Neural progenitor cell (in vitro differentiated cells): ENCODE data around the gene FAM98C. TPM values are rescaled to one million over a fixed set of nuclear protein-coding genes. Genes with fewer than 3 reads are reported as not detected.

Source experiments
- DNase-seq: peaks from one replicate; pipeline ENCODE4 v3.0.0-alpha.2; 2016; ENCODE audit warnings: low spot score
- H2AFZ ChIP-seq: fragments of 200-600 bp; sonication (generic); replicated peaks from 2 replicates; pipeline ENCODE4 v1.6.1; 2016; ENCODE audit warnings: antibody characterized with exemption
- H3F3A ChIP-seq: fragments of 200-600 bp; sonication (generic); 2 replicates; pipeline ENCODE4 v1.6.1; 2016; ENCODE audit warnings: antibody characterized with exemption, low read depth
- H3K27ac ChIP-seq: fragments of 200-600 bp; sonication (generic); 2 replicates; pipeline ENCODE4 v1.5.1; 2016; ENCODE audit warnings: mild to moderate bottlenecking
- H3K27me3 ChIP-seq: fragments of 200-600 bp; sonication (generic); 2 replicates; pipeline ENCODE4 v1.6.1; 2016; ENCODE audit warnings: mild to moderate bottlenecking, moderate library complexity
- H3K36me3 ChIP-seq: fragments of 200-600 bp; sonication (generic); 2 replicates; pipeline ENCODE4 v1.5.1; 2016
- H3K4me1 ChIP-seq: fragments of 200-600 bp; sonication (generic); 2 replicates; pipeline ENCODE4 v1.6.1; 2016; ENCODE audit warnings: mixed run types
- H3K4me2 ChIP-seq: fragments of 200-600 bp; sonication (generic); 2 replicates; pipeline ENCODE4 v1.6.1; 2016
- H3K4me3 ChIP-seq: fragments of 200-600 bp; sonication (generic); 2 replicates; pipeline ENCODE4 v1.5.1; 2016
- H3K79me2 ChIP-seq: fragments of 200-600 bp; sonication (generic); 2 replicates; pipeline ENCODE4 v1.6.1; 2016; ENCODE audit warnings: low read depth
- H3K9ac ChIP-seq: fragments of 200-600 bp; sonication (generic); 2 replicates; pipeline ENCODE4 v1.6.1; 2016
- H3K9me3 ChIP-seq: fragments of 200-600 bp; sonication (generic); 2 replicates; pipeline ENCODE4 v1.5.1; 2016; ENCODE audit warnings: low read depth
- H4K20me1 ChIP-seq: fragments of 200-600 bp; sonication (generic); 2 replicates; pipeline ENCODE4 v1.6.1; 2016; ENCODE audit warnings: low read depth
- H3K27ac Mint-ChIP-seq: 3 replicates; pipeline ENCODE4 v1.8.0; 2021; ENCODE audit warnings: mixed read lengths
- H3K27me3 Mint-ChIP-seq: 2 replicates; pipeline ENCODE4 v1.8.0; 2022; ENCODE audit warnings: low read depth, mild to moderate bottlenecking, inconsistent platforms, moderate library complexity, mixed read lengths; ENCODE audit not compliant: insufficient read depth
- H3K36me3 Mint-ChIP-seq: 3 replicates; pipeline ENCODE4 v1.8.0; 2021; ENCODE audit warnings: mixed read lengths
- H3K4me1 Mint-ChIP-seq: 3 replicates; pipeline ENCODE4 v1.8.0; 2021; ENCODE audit warnings: mixed read lengths
- H3K4me3 Mint-ChIP-seq: 3 replicates; pipeline ENCODE4 v1.8.0; 2021; ENCODE audit warnings: mild to moderate bottlenecking, moderate library complexity, mixed read lengths
- H3K9me3 Mint-ChIP-seq: 3 replicates; pipeline ENCODE4 v1.8.0; 2020; ENCODE audit warnings: mixed read lengths
- CTCF ChIP-seq: fragments of 200-600 bp; sonication (generic); IDR thresholded peaks from 2 replicates; pipeline ENCODE4 v1.5.1; 2017; ENCODE audit warnings: antibody characterized with exemption, mild to moderate bottlenecking
- EZH2 ChIP-seq: fragments of 200-600 bp; sonication (generic); IDR thresholded peaks from 2 replicates; pipeline ENCODE4 v1.6.1; 2017; ENCODE audit warnings: antibody characterized with exemption, mild to moderate bottlenecking, moderate library complexity
- EZH2phosphoT487 ChIP-seq: fragments of 200-600 bp; sonication (generic); IDR thresholded peaks from 2 replicates; pipeline ENCODE4 v1.6.1; 2017; ENCODE audit warnings: antibody characterized with exemption
- total RNA-seq: library from RNA; depleted of rRNA; stranded (reverse); fragments of >200 nt; gene quantifications from 2 replicates; pipeline ENCODE4 v1.2.3, GENCODE V29; 2015; ENCODE audit warnings: low replicate concordance

The FAM98C gene
- total RNA-seq, 1 donor from 2014 or later, result 3.5 TPM

- peaks cover 24% of the 10 kb centered on the region for H3K27me3 ChIP-seq
- Mint-ChIP-seq H3K4me3 (no peak overlapping the region), H3K27ac (no peak overlapping the region)
Measured at GRCh38 chr19:38421856-38422255, 19.0 kb downstream of the FAM98C start.

DNA sequence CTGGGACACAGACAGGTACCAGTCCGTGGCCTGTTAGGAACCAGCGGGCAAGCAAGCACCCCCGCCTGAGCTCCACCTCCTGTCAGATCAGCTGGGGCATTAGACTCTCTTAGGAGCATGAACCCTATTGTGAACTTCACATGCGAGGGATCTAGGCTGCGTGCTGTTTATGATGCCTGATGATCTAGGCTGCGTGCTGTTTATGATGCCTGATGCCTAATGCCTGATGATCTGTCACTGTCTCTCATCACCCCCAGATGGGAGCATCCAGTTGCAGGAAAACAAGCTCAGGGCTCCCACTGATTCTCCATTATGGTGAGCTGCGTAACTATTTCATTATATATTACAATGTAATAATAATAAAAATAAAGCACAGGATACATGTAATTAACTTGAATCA is 19.5 kb downstream of the FAM98C start:
- Histone ChIP-seq H3K9me3 (no peaks in the 10 kb centered on the region), H2AFZ (no peak overlapping the region), H3K79me2 (no peaks in the 10 kb centered on the region), H3K27ac (no peak overlapping the region), H3K4me2 (no peak overlapping the region), H4K20me1 (no peaks in the 10 kb centered on the region), H3K27me3 (peaks cover 24% of the 10 kb centered on the region), H3K4me1 (peaks cover 10% of the 10 kb centered on the region), H3K36me3 (no peaks in the 10 kb centered on the region), H3K4me3 (no peak overlapping the region), H3K9ac (no peak overlapping the region), H3F3A (peaks cover 6% of the 10 kb centered on the region)
- Mint-ChIP-seq H3K4me3 (no peak overlapping the region), H3K27me3 (peaks cover 23% of the 10 kb centered on the region), H3K27ac (no peak overlapping the region), H3K9me3 (no peaks in the 10 kb centered on the region), H3K4me1 (peaks cover 13% of the 10 kb centered on the region), H3K36me3 (no peaks in the 10 kb centered on the region)
- no peak for DNase-seq
- no peak for TF ChIP-seq CTCF

More at GRCh38 chr19:38421856-38422255, 19.0 kb downstream of the FAM98C start:
- Mint-ChIP-seq H3K36me3 (no peaks in the 10 kb centered on the region), H3K27me3 (peaks cover 26% of the 10 kb centered on the region), H3K9me3 (no peaks in the 10 kb centered on the region), H3K4me1 (peaks cover 18% of the 10 kb centered on the region)
- Histone ChIP-seq H3K36me3 (no peaks in the 10 kb centered on the region), H4K20me1 (no peaks in the 10 kb centered on the region), H3K9me3 (no peaks in the 10 kb centered on the region), H3K79me2 (no peaks in the 10 kb centered on the region), H3K4me2 (no peak overlapping the region), H3K9ac (no peak overlapping the region), H3K27ac (no peak overlapping the region), H3F3A (peaks cover 6% of the 10 kb centered on the region), H3K4me1 (peaks cover 10% of the 10 kb centered on the region), H2AFZ (no peak overlapping the region), H3K4me3 (no peak overlapping the region)
- no peak for DNase-seq
- TF ChIP-seq CTCF (no peak), EZH2 (no peak), EZH2phosphoT487 (no peak)

DNA sequence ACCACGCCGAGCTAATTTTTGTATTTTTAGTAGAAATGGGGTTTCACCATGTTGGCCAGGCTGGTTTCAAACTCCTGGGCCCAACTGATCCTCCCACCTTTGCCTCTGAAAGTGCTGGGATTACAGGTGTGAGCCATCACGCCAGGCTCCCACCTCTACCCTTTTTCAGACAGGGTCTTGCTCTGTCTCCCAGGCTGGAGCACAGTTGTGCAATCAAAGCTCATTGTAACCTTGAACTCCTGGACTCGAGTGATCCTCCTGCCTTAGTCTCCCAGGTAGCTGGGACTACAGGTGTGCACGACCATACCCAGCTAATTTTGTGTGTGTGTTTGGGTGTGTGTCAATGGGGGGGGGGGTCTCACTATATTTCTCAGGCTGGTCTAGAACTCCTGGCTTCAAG is 21.4 kb downstream of the FAM98C start:
- H3K27ac Mint-ChIP-seq, result no peak overlapping the region
- H3K4me2 ChIP-seq, result no peak overlapping the region
- H3K27ac ChIP-seq, result no peak overlapping the region
- no peak overlapping the region for H2AFZ ChIP-seq
- no peaks in the 10 kb centered on the region for H3K79me2 ChIP-seq
- H3F3A ChIP-seq, result peaks cover 8% of the 10 kb centered on the region
- H3K36me3 Mint-ChIP-seq, result no peaks in the 10 kb centered on the region
- no peak overlapping the region for H3K4me3 Mint-ChIP-seq
- peaks cover 8% of the 10 kb centered on the region for H3K27me3 ChIP-seq
- H3K36me3 ChIP-seq, result no peaks in the 10 kb centered on the region
- H3K4me3 ChIP-seq, result no peak overlapping the region
- H4K20me1 ChIP-seq, result no peaks in the 10 kb centered on the region
- H3K4me1 Mint-ChIP-seq, result peaks cover 12% of the 10 kb centered on the region
- H3K9me3 Mint-ChIP-seq, result no peaks in the 10 kb centered on the region
- no peak for DNase-seq
- no peaks in the 10 kb centered on the region for H3K9me3 ChIP-seq
- H3K9ac ChIP-seq, result no peak overlapping the region
- H3K4me1 ChIP-seq, result peaks cover 10% of the 10 kb centered on the region
- peaks cover 10% of the 10 kb centered on the region for H3K27me3 Mint-ChIP-seq
- TF ChIP-seq CTCF, result no peak
- TF ChIP-seq EZH2, result no peak
- no peak for TF ChIP-seq EZH2phosphoT487
